ENCODE data around the gene DBH.

The DBH gene

GRCh38 chr9:133604214-133604613 is 31.9 kb upstream of the DBH start:
- DNase-seq (ENCODE audit: low read depth), result no peak
- no peak overlapping the region for H3K4me3 ChIP-seq (replicated peaks; ENCODE audit: low read depth, low read length)
- TF ChIP-seq CTCF (IDR thresholded peaks at IDR 0.05; ENCODE audit: low read length, missing control alignments), result no peak

GRCh38 chr9:133604856-133605255 is 31.3 kb upstream of the DBH start:
- no peak overlapping the region for H3K4me3 ChIP-seq (replicated peaks; ENCODE audit: low read depth, low read length)
- TF ChIP-seq CTCF (IDR thresholded peaks at IDR 0.05; ENCODE audit: low read length, missing control alignments), result no peak
- DNase-seq (ENCODE audit: low read depth), result no peak

GRCh38 chr9:133605446-133605845 is 30.7 kb upstream of the DBH start:
- H3K4me3 ChIP-seq (replicated peaks; ENCODE audit: low read depth, low read length), result no peak overlapping the region

GRCh38 chr9:133605856-133606707 is 30.1 kb upstream of the DBH start:
- H3K4me3 ChIP-seq (replicated peaks; ENCODE audit: low read depth, low read length), result no peak overlapping the region
- no peak for DNase-seq (ENCODE audit: low read depth)
- no peak for TF ChIP-seq CTCF (IDR thresholded peaks at IDR 0.05; ENCODE audit: low read length, missing control alignments)

More at GRCh38 chr9:133605446-133605845, 30.7 kb upstream of the DBH start:
- no peak for DNase-seq (ENCODE audit: low read depth)
- TF ChIP-seq CTCF (IDR thresholded peaks at IDR 0.05; ENCODE audit: low read length, missing control alignments), result no peak

- TF ChIP-seq CTCF (IDR thresholded peaks at IDR 0.05; ENCODE audit: low read length, missing control alignments), result no peak
- H3K4me3 ChIP-seq (replicated peaks; ENCODE audit: low read depth, low read length), result no peak overlapping the region
- no peak for DNase-seq (ENCODE audit: low read depth)
Observed at GRCh38 chr9:133606708-133607025, 29.5 kb upstream of the DBH start.

GRCh38 chr9:133607381-133607780 is 28.8 kb upstream of the DBH start:
- DNase-seq (ENCODE audit: low read depth), result no peak
- no peak for TF ChIP-seq CTCF (IDR thresholded peaks at IDR 0.05; ENCODE audit: low read length, missing control alignments)
- no peak overlapping the region for H3K4me3 ChIP-seq (replicated peaks; ENCODE audit: low read depth, low read length)

- no peak for TF ChIP-seq CTCF (IDR thresholded peaks at IDR 0.05; ENCODE audit: low read length, missing control alignments)
- no peak overlapping the region for H3K4me3 ChIP-seq (replicated peaks; ENCODE audit: low read depth, low read length)
- no peak for DNase-seq (ENCODE audit: low read depth)
Observed at GRCh38 chr9:133607976-133608375, 28.2 kb upstream of the DBH start.

Measured in fibroblast of pulmonary artery (primary cell).